Neural progenitor cell (in vitro differentiated cells): ENCODE measurements around the gene RIC1.

Source experiments
- CTCF ChIP-seq: fragments of 200-600 bp; sonication (generic); IDR thresholded peaks from 2 replicates; pipeline ENCODE4 v1.5.1; 2017; ENCODE audit warnings: antibody characterized with exemption, mild to moderate bottlenecking
- EZH2phosphoT487 ChIP-seq: fragments of 200-600 bp; sonication (generic); IDR thresholded peaks from 2 replicates; pipeline ENCODE4 v1.6.1; 2017; ENCODE audit warnings: antibody characterized with exemption

- TF ChIP-seq EZH2phosphoT487, result no peak
- no peak for TF ChIP-seq CTCF
These were observed 68.0 kb downstream of the RIC1 start for GRCh38 chr9:5696884-5697283.
